NCI-H146 treated with DMSO at 0.1 percent for 48 hours (cell line): Measurements from ENCODE around the gene SLC38A10.
A peak's percentile ranks its signal among the peaks of the same experiment; 100 is the strongest.
"Not testable (repeated sequence)": the region's sequence is repeated elsewhere in the genome, so short reads cannot be mapped to it uniquely, and the experiment has no call there.

Experiments used
- DNase-seq: peaks from one replicate; lab custom pipeline; 2025; ENCODE audit not compliant: unreplicated experiment; lab: John Stamatoyannopoulos, UW

Gene SLC38A10

DNA sequence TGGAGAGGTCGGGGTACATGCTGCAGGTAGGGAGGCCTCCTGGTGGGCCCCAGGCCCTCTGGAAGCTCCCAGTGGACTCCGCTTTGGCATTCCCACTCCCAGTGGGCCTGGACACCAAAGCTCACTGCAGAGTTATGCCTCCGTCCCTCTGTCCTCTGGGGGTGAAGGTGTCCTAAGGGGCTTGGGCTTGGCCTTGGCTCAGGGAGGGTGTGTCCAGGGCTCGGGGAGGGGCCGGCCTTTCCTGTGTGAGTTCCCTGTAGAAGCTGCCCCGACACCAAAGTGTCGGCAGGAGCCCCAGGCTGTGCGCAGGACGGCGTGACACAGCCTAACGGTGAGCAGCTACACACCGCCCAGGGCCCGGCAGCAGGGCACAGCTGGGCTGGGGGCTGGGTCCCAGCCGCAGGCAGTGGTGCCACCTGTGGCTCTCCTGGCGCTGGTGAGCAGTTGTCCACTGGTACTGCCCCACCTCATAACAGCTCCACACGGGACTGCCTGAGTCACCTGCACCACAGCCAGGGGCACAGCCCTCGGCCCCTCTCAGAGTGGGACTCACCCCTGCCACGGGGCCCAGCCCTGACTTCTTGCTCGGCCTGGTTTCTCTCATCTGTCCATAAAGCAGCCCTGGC, 62.4 kb downstream of the SLC38A10 start:
- DNase-seq = no peak

DNA sequence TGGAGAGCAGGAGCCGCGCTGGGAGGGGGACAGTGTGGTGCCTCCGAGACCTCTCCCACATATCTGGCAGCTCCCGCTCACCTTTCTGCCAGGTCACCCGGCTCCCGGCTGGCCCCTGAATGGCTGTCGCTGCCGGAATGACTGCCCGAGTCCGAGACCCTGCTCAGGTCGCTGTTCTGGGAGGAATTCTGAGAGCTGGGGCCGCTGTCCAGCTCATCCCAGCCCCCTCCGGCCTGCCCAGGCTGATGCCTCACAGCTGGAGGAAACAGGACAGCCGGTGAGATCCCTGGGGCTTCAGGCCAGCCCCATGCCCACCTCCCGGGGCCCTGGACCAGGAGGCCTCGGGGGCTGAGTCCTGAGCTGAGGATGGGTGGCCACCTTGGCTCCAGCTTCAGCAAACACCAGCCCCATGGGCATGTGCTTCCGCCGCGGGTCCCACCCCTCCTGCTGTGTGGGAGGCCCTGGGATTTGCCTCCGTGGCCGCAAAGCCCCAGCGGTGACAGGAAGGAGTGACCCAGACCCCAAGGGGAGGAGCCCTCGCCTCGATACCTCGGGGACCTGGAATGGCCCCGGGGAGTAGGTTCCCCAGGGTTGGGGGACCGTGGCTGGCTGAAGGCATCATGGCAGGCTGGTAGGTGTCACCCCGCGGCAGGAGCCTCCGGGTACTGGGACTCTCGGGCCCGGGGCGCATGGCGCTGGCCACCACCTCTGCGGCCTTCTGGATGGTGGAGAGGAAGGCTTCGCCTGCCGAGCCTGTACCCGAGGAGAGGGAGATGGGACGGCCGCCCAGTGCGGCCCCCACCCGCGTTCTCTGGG, 63.1 kb downstream of the SLC38A10 start:
- no peak for DNase-seq

DNA sequence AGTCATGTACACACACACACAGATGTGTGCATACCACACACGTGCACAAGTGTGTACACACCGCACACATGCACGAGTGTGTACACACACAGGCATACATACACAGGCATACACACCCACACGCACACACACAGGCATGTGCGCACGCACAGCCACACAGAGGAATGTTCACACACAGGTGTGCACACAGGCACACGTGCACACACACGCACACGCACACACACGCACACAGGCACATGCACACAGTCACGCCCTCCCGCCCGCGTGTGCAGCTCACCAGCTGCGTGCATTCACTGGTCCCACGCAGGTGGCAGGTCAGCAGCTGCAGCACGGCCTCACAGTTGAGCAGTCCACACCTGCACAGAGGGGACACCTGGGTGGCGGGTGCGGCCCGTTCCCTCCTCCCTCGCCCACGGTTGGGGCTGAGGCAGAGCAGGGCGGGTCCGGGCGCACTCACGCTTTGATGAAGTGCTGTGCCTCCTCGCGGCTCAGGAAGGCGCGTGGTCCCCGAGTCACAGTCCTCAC, 63.9 kb downstream of the SLC38A10 start:
- no peak for DNase-seq

DNA sequence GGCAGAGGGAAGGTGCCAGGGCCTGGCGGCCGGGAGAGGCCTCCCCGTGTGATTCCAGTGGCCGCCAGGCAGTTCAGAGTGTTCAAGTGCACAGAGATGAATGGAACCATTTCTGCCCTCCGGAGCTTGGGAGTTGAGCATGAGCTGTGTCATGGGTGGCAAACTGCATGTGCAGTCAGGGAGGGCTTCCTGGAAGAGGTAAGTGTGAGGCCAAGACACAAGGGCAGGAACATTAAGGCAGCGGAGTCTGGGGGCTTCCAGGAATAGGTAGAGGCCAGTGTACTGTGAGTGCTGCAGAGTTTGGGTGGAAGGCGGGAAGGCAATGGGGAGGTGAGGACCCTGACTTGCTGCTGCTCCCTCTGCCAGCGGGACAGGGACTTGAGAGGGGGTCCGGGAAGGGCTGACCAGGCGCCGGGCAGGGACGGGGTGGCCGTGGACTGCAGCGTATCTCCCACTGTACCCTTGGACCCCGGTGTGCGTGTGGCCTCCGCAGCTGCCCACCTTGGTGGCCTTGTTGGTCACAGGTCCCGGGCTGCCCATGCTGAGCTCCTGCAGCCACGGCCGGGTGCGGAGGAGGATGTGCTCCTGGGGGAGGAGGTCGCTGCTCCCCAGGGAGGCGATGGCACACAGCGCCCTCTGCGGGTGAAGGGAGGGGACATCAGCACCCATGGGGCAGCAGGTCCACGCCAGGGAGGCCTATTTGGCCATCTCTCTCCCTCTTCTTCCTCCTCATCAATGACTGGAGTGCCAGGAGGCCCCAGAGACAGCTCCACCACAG, 64.9 kb downstream of the SLC38A10 start:
- no peak for DNase-seq

DNA sequence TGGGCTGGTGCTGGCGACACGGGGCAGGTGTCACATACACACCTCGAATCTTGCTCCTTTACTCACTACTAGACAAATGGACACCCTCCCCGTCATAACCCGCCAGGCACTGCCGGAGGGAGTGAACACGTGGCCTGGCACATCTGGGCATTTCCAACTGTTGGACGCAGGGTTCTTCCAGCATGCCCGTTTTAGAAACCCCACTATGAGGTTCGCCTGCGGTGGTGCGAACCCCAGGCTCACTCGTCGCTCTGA, 65.5 kb downstream of the SLC38A10 start:
- no peak for DNase-seq

DNA sequence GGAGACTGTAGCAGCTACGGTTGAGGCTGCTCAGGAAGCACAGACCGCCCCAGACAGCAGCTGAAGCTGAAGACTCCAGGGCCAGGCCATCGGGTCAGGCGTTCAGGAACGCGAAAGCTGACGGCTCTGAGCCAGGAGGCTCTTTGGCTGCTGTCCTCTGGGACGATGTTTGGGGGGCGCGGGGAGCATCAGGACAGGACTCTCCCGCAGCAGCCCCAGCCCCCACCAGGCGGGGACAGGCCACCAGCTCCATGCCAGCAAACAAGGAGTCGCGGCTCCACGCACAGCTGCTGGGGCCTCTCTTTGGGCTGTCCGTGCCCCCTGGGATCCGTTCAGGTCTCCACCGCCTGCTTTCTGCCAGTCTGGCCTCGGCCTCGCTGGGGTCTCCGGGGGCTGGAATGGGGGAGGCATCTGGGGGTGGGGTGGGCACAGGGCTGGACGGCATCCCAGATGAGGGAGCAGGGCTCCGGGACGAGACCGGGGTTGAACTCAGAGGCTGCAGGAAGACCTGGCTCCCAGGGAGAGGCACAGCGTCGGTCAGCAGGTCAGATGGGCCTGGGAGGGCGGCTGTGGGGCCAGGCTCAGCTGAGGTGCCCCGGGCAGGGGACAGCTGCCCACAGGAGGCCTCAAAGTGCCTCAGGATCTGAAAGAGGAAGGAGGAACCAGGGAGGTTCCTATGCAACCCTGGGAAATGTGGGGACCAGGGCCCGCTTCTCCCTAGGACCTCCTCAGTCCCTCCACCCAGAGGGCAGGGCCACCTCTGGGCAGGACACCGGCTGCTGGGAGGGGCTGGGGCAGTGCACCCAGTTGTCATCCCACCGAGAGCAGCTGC, 66.1 kb downstream of the SLC38A10 start:
- DNase-seq = no peak

DNA sequence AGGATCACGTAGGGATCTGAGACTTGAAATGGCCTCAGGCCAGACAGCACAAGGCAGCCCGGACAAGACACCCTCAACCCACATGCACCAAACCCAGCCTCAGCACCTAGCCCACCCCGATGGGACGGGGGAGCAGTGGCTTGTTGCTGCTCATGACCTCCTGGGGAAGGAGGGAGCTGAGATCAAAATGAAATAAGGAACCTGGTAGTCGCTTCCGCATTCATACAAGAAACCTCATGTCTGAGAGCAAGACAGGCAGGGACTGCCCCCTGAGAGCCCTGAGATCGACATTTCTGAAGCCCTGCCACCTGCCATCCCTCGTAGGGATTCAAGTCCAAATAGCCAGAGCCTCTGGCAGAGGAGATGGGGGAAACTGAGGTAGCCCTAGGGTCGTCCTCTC, 66.7 kb downstream of the SLC38A10 start:
- no peak for DNase-seq

DNA sequence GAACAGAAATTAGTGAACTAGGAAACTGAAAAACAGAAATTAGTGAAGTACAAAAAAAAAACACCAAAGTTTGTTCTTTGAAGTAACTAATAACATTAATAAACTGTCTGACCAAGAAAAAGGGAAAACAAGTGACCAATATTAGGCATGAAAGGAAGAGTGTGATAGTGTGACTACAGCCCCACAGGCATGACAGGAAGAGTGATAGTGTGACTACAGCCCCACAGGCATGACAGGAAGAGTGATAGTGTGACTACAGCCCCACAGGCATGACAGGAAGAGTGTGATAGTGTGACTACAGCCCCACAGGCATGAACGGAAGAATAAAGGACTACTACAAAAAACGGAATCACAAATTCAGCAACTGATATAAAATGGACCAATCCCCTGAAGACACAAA, 67.5 kb downstream of the SLC38A10 start:
- not testable (repeated sequence) for DNase-seq

DNA sequence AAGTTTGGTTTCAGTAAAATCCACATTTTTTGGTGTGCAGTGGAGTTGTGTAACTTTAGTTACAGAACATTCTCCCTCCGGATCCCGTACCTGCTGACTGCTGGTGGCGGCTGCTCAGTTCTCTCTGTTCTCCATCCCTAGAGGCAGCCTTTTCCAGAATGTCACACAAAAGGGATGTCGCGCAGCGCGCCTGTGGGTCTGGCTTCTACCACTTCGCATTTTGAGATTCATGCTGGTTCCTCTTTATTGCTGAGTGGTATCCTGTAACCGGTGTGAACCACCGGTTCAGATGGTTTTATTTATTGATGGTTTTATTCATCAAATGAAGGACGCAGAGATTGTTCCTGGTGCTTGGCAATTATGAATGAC, 71.4 kb downstream of the SLC38A10 start:
- DNase-seq = peak; percentile 45

DNA sequence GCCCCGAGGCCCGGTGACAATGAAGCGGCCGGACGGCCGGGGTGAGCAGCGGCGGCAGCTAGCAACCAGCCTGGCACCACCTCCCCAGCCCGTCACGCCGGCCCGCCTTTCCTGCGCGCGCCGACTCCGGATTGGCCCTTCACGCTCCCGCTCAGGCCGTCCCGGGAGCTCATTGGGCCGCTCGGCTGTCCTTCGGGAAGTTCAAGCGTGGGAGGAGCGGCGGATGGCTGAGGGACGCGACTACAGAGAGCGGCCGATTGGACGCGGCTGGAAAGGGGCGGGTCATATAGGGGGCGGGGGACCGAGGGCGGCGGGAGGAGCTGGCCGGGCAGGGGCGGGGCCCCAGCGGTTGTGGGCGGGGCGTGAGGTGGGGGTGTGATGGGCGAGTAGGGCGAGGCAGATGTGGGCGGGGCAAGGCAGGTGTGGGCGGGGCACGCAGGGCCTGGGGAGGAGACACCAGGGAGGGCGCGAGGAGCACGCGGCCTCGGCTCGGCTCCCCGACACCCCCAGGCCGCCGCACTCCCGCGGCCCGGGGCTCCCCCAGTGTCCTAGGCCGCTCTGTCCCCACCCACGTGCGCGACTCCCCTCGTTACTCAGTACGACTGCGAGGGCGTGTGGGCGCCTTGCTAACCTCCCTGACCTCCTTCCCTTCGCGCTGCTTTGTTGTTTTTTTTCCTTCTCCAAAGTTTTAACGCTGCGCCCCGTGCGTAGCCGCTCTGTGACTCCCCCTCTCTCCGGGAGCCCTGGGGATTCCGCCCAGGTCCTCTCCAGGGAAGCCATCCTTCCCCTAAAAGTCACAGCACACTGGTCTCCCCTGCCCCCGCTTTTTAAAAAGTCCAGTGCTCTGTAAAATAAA, 72.0 kb downstream of the SLC38A10 start, which contains the start of gene CEP131:
CEP131 (minus strand) TSS at position 60 of the 856 bp plus-strand sequence. CDS start 2,909 bp downstream, outside the sequence.
- DNase-seq = peak; percentile 92

DNA sequence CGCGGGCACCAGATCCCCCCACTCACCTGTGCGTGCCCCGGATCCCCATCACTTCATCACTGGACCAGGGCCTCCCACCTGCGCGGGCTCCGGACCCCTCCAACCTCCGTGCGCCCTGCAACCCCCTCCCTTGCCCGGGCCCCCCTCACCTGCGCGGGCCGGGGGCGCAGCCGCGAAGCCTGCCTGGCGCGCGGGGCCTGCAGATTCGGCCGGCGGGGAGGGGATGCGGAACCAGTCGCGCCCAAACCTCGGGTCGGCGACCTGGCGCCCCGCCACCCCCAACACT, 72.5 kb downstream of the SLC38A10 start:
- no peak for DNase-seq

DNA sequence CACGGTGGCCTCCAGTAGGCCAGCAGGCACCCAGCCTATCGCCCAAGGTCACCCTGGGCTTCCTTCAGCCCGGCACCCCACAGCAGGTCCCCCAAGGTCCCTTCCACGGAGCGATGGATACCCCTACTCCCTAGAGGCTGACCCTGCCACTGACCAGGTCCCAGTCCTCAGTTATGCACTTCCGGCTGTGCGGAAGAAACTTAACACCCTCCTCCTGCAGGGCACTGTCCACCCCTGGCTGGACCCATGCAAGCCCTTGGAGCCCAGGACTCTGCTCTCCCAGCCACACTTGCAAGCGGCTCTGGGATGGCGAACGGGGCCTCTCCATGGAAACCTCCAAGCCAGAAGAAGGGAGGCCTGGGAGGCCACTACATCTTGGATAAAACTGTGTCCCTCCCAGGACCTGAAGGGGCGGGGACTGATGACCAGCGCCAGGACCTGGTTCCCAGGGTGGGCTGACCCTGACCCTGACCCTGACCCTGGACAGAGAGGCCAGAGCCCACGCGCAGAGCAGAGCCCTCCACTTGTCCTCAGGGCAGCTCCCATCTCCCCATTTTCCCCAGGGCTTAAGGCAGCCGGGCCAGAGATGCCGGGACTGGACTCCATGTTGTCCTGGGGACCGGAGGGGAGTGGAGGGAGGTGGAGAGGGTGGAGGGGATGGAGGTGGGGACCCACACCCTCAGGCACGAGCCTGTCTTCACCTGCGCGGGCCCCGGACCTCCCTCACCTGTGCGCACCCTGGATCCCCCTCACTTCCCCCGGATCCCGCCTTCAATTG, 73.1 kb downstream of the SLC38A10 start:
- no peak for DNase-seq

DNA sequence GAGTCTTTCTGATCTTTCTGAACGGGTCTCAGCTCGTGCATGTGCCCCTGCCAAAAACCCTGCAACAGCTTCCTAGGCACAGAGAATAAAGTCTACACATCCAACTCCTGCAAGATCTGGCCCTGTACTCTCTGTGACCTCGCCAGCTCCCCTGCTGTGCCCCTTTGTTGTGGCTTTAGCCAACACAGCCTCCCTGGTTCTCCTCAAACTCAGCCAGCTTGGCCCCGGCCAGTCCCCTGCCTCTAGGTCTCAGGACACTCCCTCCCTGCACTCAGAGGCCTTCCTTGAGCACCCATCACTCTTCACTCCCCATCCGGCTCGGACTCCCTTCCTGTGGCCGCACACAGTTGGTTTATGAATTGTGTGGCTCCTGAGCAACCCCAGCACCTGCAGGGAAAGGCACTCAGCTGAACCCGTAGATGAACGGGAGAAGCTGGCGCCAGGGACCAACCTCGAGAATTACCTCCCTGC, 73.7 kb downstream of the SLC38A10 start:
- no peak for DNase-seq

DNA sequence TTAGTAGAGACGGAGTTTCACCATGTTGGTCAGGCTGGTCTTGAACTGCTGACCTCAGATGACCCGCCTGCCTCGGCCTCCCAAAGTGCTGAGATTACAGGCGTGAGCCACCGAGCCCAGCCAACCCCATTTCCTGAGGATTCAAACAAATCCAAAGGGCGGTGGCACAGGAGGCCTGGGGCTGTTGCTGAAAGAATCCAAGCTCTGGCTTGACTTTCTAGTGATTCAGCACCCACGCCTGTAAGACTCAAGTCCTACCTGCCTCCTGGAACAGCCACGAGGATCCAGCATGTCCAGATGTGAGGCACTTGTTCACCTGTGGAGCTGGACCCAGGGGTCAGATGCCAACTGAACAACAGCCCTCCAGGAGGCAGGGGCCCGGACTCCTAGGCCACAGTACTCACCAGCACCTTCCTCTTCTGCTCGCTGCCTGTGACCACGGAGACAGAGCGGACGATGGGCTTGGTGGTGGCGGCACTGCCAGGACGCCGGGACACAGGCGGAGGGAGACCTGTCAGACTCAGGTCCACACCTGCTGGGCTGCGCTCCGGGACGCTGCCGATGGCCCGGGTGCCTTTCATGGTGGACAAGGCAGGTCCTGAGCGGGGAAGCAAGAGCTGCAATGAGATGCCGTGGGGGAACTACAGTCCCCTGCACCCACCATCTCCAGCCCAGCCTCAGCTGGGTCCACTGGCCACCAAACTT, 75.5 kb downstream of the SLC38A10 start:
- no peak for DNase-seq

DNA sequence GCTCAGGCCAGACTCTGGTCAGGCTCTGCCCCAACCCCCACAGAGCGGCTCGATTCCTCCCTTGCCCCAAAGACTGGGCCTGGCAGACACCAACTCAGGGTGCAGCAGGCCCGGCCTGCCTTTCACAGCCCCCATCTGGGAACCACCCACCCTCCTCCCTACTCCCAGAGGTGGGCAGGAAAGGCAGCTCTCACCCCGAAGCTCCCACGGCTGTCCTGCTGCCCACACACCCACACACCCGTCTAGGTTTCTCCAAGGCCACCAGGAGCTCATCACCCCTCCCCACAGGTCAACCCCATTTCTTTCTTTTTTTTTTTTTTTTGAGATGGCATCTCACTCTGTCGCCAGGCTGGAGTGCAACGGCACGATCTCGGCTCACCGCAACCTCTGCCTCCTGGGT, 76.1 kb downstream of the SLC38A10 start:
- DNase-seq = no peak

DNA sequence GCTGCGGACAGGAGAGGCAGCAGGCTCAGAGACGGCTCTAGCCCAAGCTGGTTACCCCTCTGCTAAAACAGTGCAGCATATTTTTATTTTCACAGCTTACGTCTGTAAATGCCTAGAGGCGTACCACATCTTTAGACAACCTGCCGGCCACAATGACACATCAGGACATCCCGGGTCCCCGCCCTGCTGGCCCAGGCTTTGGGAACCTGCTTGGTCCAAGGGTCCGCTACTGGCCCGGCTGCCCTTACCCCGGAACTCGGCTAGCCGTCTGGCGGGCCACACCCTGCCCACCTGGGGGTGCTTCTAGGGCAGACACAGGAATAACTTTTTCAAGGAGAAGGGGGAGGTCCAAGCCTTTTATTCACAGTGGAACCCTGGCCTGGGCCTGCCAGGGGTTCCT, 76.6 kb downstream of the SLC38A10 start:
- DNase-seq = no peak

DNA sequence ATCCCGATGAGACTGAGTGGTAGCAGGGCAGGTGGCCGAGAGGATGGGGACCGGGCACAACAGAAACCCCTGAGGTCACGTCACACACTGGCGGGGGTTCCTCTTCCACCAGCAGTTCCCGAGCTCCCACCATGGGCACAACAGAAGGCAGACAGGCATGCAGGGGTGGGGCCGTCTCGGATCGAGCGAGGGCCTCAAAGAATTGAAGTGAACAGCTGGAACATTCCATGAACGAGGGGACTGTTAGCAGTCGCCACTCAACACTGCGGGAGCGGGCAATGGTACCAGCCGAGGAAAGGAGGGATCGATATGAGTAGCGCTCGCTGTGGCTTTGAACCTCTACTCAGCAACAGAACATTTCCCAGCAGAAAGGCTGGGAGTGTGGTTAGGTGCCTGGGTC, 77.6 kb downstream of the SLC38A10 start:
- DNase-seq = no peak

DNA sequence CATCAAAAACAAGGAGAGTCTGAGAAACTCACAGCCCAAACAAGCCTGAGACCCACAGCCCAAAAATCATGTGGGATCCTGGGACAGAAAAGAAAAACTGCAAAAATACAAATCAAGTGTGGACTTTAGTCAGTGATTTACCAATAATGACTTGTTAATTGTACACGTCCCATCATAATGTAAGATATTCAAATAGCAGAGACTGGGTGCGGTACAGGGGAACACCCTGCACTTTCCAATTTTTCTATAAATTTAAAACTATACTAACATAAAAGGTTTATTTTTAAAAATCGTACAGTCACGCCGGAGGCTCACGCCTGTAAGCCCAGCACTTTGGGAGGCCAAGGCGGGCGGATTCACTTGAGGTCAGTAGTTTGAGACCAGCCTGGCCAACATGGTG, 81.1 kb downstream of the SLC38A10 start:
- no peak for DNase-seq

DNA sequence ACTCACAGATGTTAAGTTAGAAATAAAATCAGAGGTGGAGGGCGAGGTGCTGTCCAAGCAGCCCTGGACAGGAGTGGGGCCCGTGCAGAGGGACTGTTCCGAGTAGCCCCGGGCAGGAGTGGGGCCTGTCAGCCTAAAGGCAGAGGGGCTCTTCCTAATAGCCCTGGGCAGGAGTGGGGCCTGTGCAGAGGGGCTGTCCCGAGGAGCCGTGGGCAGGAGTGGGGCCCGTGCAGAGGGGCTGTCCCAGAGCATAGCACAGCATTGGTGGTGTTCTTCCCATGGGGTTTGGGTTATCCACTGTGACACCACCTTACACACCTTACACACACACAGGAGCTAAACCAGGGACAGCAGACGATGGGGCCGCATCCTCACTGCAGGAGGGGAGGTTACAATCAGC, 82.7 kb downstream of the SLC38A10 start:
- DNase-seq = no peak
